PFSK-1 (cell line): Measurements from ENCODE around the gene CAV1.

Source experiments
- FOXP2 ChIP-seq: optimal IDR thresholded peaks from 2 replicates; pipeline ENCODE3; 2011; ENCODE audit warnings: borderline replicate concordance, control low read depth, inconsistent platforms; ENCODE audit not compliant: insufficient read depth; ENCODE audit errors: extremely low read length, extremely low read depth
- POLR2AphosphoS5 ChIP-seq: IDR thresholded peaks from 2 replicates; pipeline ENCODE4 v1.6.1; 2012; ENCODE audit warnings: low read depth, mild to moderate bottlenecking, control low read depth, low read length, moderate library complexity
- SIN3A ChIP-seq: IDR thresholded peaks from 2 replicates; pipeline ENCODE4 v1.6.1; 2012; ENCODE audit warnings: mild to moderate bottlenecking, low read length, moderate library complexity, borderline replicate concordance; ENCODE audit not compliant: insufficient read depth
- TAF1 ChIP-seq: IDR thresholded peaks from 2 replicates; pipeline ENCODE4 v1.6.1; 2012; ENCODE audit warnings: low read length, control low read depth, borderline replicate concordance; ENCODE audit not compliant: insufficient read depth
- TF ChIP-seq, protein P1 (sequence below), 2 experiments: IDR thresholded peaks; 2 replicates each; pipeline versions ENCODE4 v1.6.1 to v1.8.0; 2011 to 2012; ENCODE audit warnings: low read depth in 2 of 2, low read length in 2 of 2, control low read depth in 1 of 2, inconsistent platforms in 1 of 2, mild to moderate bottlenecking in 1 of 2, moderate library complexity in 1 of 2; ENCODE audit not compliant: insufficient read depth in 1 of 2

CAV1 gene

DNA sequence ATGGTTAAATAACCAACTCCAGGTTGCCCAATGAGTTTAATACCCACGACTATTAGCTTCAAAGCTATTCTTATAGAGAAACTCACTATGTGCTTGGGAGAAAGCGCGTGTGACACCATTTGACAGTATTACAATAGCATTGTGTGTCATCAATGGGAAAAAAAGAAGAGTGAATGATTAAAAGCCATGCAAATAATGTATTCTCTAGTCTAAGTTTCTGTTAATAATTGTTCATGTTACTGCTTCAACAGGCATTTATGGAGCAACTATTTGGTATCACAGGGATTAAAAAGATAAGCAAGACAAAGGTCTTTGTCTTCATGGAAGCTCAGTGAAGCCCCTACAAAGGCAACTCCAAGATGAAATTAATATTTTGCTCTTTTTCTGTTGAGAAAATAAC, 47.2 kb downstream of the CAV1 start:
- no peak for TF ChIP-seq TAF1
- no peak for TF ChIP-seq SIN3A
- TF ChIP-seq, protein P1, sequence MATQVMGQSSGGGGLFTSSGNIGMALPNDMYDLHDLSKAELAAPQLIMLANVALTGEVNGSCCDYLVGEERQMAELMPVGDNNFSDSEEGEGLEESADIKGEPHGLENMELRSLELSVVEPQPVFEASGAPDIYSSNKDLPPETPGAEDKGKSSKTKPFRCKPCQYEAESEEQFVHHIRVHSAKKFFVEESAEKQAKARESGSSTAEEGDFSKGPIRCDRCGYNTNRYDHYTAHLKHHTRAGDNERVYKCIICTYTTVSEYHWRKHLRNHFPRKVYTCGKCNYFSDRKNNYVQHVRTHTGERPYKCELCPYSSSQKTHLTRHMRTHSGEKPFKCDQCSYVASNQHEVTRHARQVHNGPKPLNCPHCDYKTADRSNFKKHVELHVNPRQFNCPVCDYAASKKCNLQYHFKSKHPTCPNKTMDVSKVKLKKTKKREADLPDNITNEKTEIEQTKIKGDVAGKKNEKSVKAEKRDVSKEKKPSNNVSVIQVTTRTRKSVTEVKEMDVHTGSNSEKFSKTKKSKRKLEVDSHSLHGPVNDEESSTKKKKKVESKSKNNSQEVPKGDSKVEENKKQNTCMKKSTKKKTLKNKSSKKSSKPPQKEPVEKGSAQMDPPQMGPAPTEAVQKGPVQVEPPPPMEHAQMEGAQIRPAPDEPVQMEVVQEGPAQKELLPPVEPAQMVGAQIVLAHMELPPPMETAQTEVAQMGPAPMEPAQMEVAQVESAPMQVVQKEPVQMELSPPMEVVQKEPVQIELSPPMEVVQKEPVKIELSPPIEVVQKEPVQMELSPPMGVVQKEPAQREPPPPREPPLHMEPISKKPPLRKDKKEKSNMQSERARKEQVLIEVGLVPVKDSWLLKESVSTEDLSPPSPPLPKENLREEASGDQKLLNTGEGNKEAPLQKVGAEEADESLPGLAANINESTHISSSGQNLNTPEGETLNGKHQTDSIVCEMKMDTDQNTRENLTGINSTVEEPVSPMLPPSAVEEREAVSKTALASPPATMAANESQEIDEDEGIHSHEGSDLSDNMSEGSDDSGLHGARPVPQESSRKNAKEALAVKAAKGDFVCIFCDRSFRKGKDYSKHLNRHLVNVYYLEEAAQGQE (IDR thresholded peaks at IDR 0.05; ENCODE audit: insufficient read depth in 1 of 2, low read depth in 2 of 2, low read length in 2 of 2) = no peak
- TF ChIP-seq FOXP2 = no peak
- TF ChIP-seq POLR2AphosphoS5 = no peak

DNA sequence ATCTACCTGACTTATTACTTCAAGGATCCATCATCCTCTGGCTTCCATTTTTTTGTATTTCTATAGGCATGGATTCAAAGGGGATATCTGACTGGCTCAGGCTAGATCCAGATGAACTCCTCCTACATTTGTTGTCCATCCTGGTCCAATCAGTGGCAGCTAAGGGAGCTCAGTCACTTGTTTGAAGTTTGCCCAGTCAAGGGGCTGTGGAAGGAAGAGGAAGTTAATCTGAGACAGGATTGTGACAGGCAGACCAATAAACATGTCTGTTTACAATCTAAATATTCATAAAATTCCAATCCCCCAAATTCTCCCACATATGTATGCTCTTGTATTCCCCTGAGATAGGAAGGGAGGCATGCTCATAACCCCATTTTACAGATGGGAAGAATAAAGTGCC, 48.7 kb downstream of the CAV1 start:
- TF ChIP-seq SIN3A = no peak
- no peak for TF ChIP-seq TAF1
- TF ChIP-seq, protein P1 (IDR thresholded peaks at IDR 0.05; ENCODE audit: insufficient read depth in 1 of 2, low read depth in 2 of 2, low read length in 2 of 2) = no peak
- no peak for TF ChIP-seq POLR2AphosphoS5
- no peak for TF ChIP-seq FOXP2

DNA sequence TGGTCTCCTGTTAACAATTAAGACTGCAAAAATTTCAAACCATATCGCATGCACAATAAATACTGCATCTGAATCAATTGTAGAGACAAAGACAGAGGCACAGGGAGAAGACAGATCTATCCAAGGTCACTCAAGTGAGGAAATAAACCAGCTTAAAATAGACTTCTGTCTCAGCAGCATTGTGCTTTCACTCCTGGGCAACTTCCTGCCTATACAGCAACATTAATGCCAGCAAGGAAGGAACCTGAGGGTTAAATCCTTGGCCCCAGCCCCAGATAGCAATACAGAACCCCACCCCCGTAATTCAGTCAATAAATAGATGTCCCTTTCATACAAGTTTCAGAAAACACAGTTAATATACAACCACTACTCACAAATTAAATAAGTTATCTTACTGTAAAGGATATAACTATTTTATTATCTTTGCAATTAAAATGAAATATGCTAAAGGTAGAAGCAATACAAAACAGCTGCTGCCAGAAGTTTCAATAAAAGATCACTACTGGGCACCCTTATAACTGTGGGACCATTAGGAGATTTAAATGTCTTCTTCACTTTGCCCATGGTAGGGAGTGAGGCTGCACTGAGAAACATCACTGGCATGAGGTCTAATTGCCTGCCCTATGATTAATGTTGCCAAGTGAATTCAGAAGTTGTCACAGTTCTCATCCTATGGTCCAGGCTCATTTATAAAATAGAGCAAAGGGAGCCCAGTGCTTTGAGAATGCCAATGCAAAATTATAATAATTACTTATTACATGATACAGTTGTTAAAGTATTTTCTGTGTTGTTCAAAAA, 49.4 kb downstream of the CAV1 start:
- TF ChIP-seq SIN3A (no peak), POLR2AphosphoS5 (no peak), FOXP2 (no peak), TAF1 (no peak)
- TF ChIP-seq, protein P1 (IDR thresholded peaks at IDR 0.05; ENCODE audit: insufficient read depth in 1 of 2, low read depth in 2 of 2, low read length in 2 of 2) = no peak

DNA sequence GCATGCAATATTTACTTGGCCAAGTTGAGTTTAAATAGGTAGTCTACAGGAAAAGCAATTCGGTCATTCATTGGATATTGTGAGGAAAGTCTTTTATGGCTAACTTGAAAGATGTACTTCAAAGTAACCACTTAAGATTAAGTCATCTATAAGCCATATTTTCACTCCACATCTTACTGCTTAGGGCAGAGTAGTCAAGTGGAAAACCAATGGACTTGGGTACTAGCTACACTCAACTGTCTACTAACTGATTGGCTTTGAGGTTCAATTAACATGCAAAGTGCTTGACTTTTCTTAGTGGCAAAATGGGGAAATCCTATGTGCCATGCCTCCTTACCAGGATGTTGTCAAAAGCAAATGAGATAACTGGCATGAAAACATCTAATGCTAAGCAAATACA, 51.0 kb downstream of the CAV1 start:
- TF ChIP-seq TAF1 = no peak
- no peak for TF ChIP-seq FOXP2
- no peak for TF ChIP-seq SIN3A
- TF ChIP-seq, protein P1 (IDR thresholded peaks at IDR 0.05; ENCODE audit: insufficient read depth in 1 of 2, low read depth in 2 of 2, low read length in 2 of 2) = no peak
- TF ChIP-seq POLR2AphosphoS5 = no peak
